H1 (cell line): ENCODE data around the gene CCDC175. TPM values are rescaled to one million over a fixed set of nuclear protein-coding genes. Genes with fewer than 3 reads are reported as not detected.

Experiments
- BACH1 ChIP-seq: IDR thresholded peaks from 2 replicates; pipeline ENCODE4 v1.6.1; 2012; ENCODE audit warnings: low read length, improper control_type of control experiment
- CHD7 ChIP-seq: fragments of 300-600 bp; sonication (generic); IDR thresholded peaks from 2 replicates; pipeline ENCODE4 v1.7.1; 2012; ENCODE audit warnings: low read length, moderate library complexity, mild to moderate bottlenecking, inconsistent platforms; ENCODE audit not compliant: insufficient replicate concordance
- GTF2F1 ChIP-seq: IDR thresholded peaks from 2 replicates; pipeline ENCODE4 v1.6.1; 2012; ENCODE audit warnings: low read depth, low read length, improper control_type of control experiment, borderline replicate concordance
- HDAC2 ChIP-seq, 2 experiments: fragments of 300-600 bp in 1 of 2; sonication (generic) in 1 of 2; IDR thresholded peaks; 2 replicates each; pipeline ENCODE4 v1.6.1; 2011 to 2012; ENCODE audit warnings: low read depth in 2 of 2, low read length in 2 of 2, mild to moderate bottlenecking in 2 of 2, moderate library complexity in 2 of 2, borderline replicate concordance in 1 of 2, inconsistent platforms in 1 of 2
- PHF8 ChIP-seq: fragments of 200-600 bp; sonication (generic); conservative IDR thresholded peaks from 2 replicates; pipeline ENCODE4 v1.7.1; 2012; ENCODE audit warnings: low read depth, mild to moderate bottlenecking, inconsistent platforms, low read length, moderate library complexity
- RBBP5 ChIP-seq: IDR thresholded peaks from 2 replicates; pipeline ENCODE4 v1.7.1; 2012; ENCODE audit warnings: low read depth, mild to moderate bottlenecking, inconsistent platforms, low read length, moderate library complexity, borderline replicate concordance
- TAF7 ChIP-seq: optimal IDR thresholded peaks from 2 replicates; pipeline ENCODE3; 2011; ENCODE audit warnings: low read depth, mild to moderate bottlenecking, inconsistent platforms, low read length, moderate library complexity, borderline replicate concordance
- polyA plus RNA-seq, 7 experiments: library from polyadenylated mRNA; depleted of rRNA in 3 of 7; stranded (reverse) in 5 of 7; unstranded in 2 of 7; fragments of >200 nt in 5 of 7; fragments of 200-250 nt in 2 of 7; gene quantifications; 1 replicate in 5 of 7; 2 replicates in 1 of 7; 4 replicates in 1 of 7; pipeline versions ENCODE4 v1.2.1 to v1.2.3, GENCODE V29; 2011 to 2013; ENCODE audit warnings: missing spikeins in 2 of 7, mixed read lengths in 2 of 7
- total RNA-seq: library from RNA; stranded (reverse); fragmentation: NEBNext Ultra II Directional; extraction: Animal tissue kit (Norgen Biotek cat#: 25700); gene quantifications from 2 replicates; pipeline ENCODE4 v1.2.1, GENCODE V29; 2021

CCDC175 gene
- total and polyA plus RNA-seq, 2 of the 8 experiments (the other 6 are each of a cell fraction or from before 2014, with no cell fraction given) = 0.19 TPM; not detected in 1

- no peak for TF ChIP-seq CHD7
- no peak for TF ChIP-seq PHF8
- no peak for TF ChIP-seq BACH1
- TF ChIP-seq RBBP5 = no peak
- TF ChIP-seq HDAC2 (IDR thresholded peaks at IDR 0.05; ENCODE audit: borderline replicate concordance in 1 of 2, low read depth in 2 of 2, low read length in 2 of 2) = no peak
- no peak for TF ChIP-seq GTF2F1
- no peak for TF ChIP-seq TAF7
Measured at GRCh38 chr14:59540852-59541251, 35.8 kb downstream of the CCDC175 start (continued).
